GM12873 (cell line): ENCODE measurements around the gene MST1.

Experiments
- CTCF ChIP-seq: IDR thresholded peaks from 2 replicates; pipeline ENCODE4 v1.5.1; 2012; ENCODE audit warnings: low read depth, mild to moderate bottlenecking, moderate library complexity, low read length, control low read depth; ENCODE audit not compliant: insufficient read depth; ENCODE audit errors: missing control alignments

Gene MST1

GRCh38 chr3:49717211-49717958 lies 28.1 kb upstream of the MST1 start:
- no peak for TF ChIP-seq CTCF

GRCh38 chr3:49716691-49717210 lies 27.5 kb upstream of the MST1 start:
- no peak for TF ChIP-seq CTCF

GRCh38 chr3:49716169-49716568 lies 26.9 kb upstream of the MST1 start:
- TF ChIP-seq CTCF, result no peak

- no peak for TF ChIP-seq CTCF
These were observed 26.4 kb upstream of the MST1 start for GRCh38 chr3:49715611-49716121.

- TF ChIP-seq CTCF, result no peak
These were observed 25.7 kb upstream of the MST1 start for GRCh38 chr3:49714728-49715550.

- TF ChIP-seq CTCF, result no peak
These were observed 24.2 kb upstream of the MST1 start for GRCh38 chr3:49713336-49714105.
